GM12878 (cell line): ENCODE measurements around the gene SLC5A10.
"Not testable (repeated sequence)": the region's sequence is repeated elsewhere in the genome, so short reads cannot be mapped to it uniquely, and the experiment has no call there.

Source experiments
- CREM ChIP-seq: IDR thresholded peaks from 2 replicates; pipeline ENCODE4 v1.6.1; 2014; ENCODE audit warnings: antibody characterized with exemption, low read depth
- GABPA ChIP-seq: IDR thresholded peaks from 2 replicates; pipeline ENCODE4 v1.6.1; 2014; ENCODE audit warnings: antibody characterized with exemption, low read depth, mild to moderate bottlenecking, inconsistent platforms
- JUND ChIP-seq: IDR thresholded peaks from 2 replicates; pipeline ENCODE4 v1.6.1; 2012; ENCODE audit warnings: low read depth, mild to moderate bottlenecking, low read length, improper control_type of control experiment, moderate library complexity
- REST ChIP-seq: IDR thresholded peaks from 2 replicates; pipeline ENCODE4 v1.6.1; 2012; ENCODE audit warnings: mild to moderate bottlenecking, low read depth, low read length
- SUZ12 ChIP-seq: fragments of 200-600 bp; sonication (generic); IDR thresholded peaks from one replicate; pipeline ENCODE4 v1.6.1; 2018; ENCODE audit warnings: antibody characterized with exemption, mild to moderate bottlenecking; ENCODE audit not compliant: unreplicated experiment
- TAF1 ChIP-seq: IDR thresholded peaks from 2 replicates; pipeline ENCODE4 v1.6.1; 2011; ENCODE audit warnings: mild to moderate bottlenecking, low read depth, low read length, borderline replicate concordance
- YY1 ChIP-seq: IDR thresholded peaks from 2 replicates; pipeline ENCODE4 v1.6.1; 2011; ENCODE audit warnings: low read depth, mild to moderate bottlenecking, low read length
- ZNF24 ChIP-seq: fragments of 450-650 bp; IDR thresholded peaks from 2 replicates; pipeline ENCODE4 v1.6.1; 2017; ENCODE audit warnings: antibody characterized with exemption, mild to moderate bottlenecking
- ZNF274 ChIP-seq: IDR thresholded peaks from one replicate; pipeline ENCODE4 v1.8.0; 2011; ENCODE audit not compliant: insufficient read length, insufficient read depth
- TF ChIP-seq, protein P1 (sequence below), 3 experiments: IDR thresholded peaks in 2 of 3; conservative IDR thresholded peaks in 1 of 3; 2 replicates each; pipeline ENCODE4 v1.5.1; 2011; ENCODE audit warnings: low read depth in 3 of 3, low read length in 3 of 3, mild to moderate bottlenecking in 3 of 3, control low read depth in 2 of 3, moderate library complexity in 2 of 3, inconsistent platforms in 1 of 3, mixed read lengths in 1 of 3; ENCODE audit not compliant: control insufficient read depth in 2 of 3, insufficient read depth in 1 of 3; ENCODE audit errors: extremely low read depth in 1 of 3
- TF ChIP-seq, protein P2 (sequence below): fragments of 450-650 bp; IDR thresholded peaks from 2 replicates; pipeline ENCODE4 v1.6.1; 2016; ENCODE audit warnings: mild to moderate bottlenecking

DNA sequence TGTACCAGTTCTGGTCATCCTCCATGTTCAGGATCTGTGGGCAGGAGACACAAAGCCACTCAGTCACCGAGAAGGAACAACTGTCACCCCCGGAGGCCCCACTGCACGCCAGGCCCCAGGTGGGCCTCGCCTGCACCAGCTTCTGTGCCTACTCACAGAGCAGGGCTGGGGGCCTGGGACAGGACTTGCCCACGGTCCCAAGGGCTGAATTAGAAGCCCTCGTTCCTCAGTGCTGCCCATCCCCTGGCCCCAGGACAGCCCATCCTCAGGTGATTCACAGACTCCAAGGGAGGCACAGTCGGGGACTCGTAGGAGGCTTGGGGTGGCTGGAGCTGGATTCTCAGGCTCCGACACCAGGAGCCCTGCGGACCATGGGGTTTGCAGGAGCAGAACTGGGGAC lies 89.9 kb downstream of the SLC5A10 start:
- TF ChIP-seq YY1, REST, TAF1, JUND, ZNF274, GABPA, SUZ12, CREM, ZNF24: not testable (repeated sequence)
- TF ChIP-seq, protein P1, sequence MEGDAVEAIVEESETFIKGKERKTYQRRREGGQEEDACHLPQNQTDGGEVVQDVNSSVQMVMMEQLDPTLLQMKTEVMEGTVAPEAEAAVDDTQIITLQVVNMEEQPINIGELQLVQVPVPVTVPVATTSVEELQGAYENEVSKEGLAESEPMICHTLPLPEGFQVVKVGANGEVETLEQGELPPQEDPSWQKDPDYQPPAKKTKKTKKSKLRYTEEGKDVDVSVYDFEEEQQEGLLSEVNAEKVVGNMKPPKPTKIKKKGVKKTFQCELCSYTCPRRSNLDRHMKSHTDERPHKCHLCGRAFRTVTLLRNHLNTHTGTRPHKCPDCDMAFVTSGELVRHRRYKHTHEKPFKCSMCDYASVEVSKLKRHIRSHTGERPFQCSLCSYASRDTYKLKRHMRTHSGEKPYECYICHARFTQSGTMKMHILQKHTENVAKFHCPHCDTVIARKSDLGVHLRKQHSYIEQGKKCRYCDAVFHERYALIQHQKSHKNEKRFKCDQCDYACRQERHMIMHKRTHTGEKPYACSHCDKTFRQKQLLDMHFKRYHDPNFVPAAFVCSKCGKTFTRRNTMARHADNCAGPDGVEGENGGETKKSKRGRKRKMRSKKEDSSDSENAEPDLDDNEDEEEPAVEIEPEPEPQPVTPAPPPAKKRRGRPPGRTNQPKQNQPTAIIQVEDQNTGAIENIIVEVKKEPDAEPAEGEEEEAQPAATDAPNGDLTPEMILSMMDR (IDR thresholded peaks at IDR 0.05 in 2 of 3, conservative IDR thresholded peaks at IDR 0.05 in 1 of 3; ENCODE audit: control insufficient read depth in 2 of 3, extremely low read depth in 1 of 3, insufficient read depth in 1 of 3, low read depth in 3 of 3, low read length in 3 of 3), result not testable (repeated sequence)
- TF ChIP-seq, protein P2, sequence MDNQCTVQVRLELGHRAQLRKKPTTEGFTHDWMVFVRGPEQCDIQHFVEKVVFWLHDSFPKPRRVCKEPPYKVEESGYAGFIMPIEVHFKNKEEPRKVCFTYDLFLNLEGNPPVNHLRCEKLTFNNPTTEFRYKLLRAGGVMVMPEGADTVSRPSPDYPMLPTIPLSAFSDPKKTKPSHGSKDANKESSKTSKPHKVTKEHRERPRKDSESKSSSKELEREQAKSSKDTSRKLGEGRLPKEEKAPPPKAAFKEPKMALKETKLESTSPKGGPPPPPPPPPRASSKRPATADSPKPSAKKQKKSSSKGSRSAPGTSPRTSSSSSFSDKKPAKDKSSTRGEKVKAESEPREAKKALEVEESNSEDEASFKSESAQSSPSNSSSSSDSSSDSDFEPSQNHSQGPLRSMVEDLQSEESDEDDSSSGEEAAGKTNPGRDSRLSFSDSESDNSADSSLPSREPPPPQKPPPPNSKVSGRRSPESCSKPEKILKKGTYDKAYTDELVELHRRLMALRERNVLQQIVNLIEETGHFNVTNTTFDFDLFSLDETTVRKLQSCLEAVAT, result not testable (repeated sequence)
